Stimulated activated CD4-positive, alpha-beta T cell treated with anti-CD3 and anti-CD28 coated beads, Interleukin-2, amount 100 ng/mL, for 24 hours (primary cell): Measurements from ENCODE around the gene MYADM.

Experiments used
- DNase-seq, 2 donors: peaks; one replicate each; pipeline ENCODE4 v3.0.0-alpha.2; 2020

MYADM gene

GRCh38 chr19:53916004-53916403, 48.3 kb downstream of the MYADM start:
- DNase-seq, result no peak

DNA sequence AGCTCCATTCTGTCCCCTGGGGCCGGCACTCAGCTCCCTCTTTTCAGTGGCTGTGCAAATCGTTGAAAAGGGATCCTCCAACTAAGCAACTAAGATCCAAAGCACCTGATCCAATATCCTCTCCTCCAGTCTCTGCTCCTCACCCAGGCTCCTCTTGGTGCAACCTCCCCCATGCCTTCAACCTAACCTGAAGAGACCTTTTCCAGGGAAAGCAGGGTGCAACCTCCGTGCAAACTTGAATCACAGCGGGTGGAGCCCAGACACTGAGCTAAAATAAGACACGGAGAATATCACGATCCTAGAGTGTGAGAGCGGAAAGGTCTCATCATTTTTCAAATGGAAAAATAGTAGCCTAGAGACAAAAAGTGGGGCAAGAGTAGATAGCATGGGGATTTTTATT, 49.7 kb downstream of the MYADM start:
- no peak for DNase-seq
